Stomach (tissue), 4 donors: Measurements from ENCODE around the gene MAP7.

ENCODE experiments used
- CTCF ChIP-seq, 7 experiments: fragments of 450-650 bp in 4 of 7; fragments of 200-600 bp in 3 of 7; sonication (generic) in 3 of 7; IDR thresholded peaks; one replicate each; pipeline ENCODE4 v1.5.1; 2016 to 2019; ENCODE audit warnings: antibody characterized with exemption in 7 of 7, control low read depth in 2 of 7, mild to moderate bottlenecking in 1 of 7
- POLR2A ChIP-seq, 4 donors: fragments of 450-650 bp; IDR thresholded peaks; one replicate each; pipeline ENCODE4 v1.6.1; 2016; ENCODE audit warnings: antibody characterized with exemption in 4 of 4, control low read depth in 2 of 4, mild to moderate bottlenecking in 1 of 4, moderate library complexity in 1 of 4

- no peak for TF ChIP-seq CTCF (IDR thresholded peaks at IDR 0.05)
- no peak for TF ChIP-seq POLR2A (IDR thresholded peaks at IDR 0.05)
Observed at GRCh38 chr6:136319732-136320131, 230.5 kb downstream of the MAP7 start.
